CD4-positive, alpha-beta T cell treated with Interleukin-15 for 4 hours (primary cell): ENCODE data around the gene CEP192.
"Not testable (repeated sequence)": the region's sequence is repeated elsewhere in the genome, so short reads cannot be mapped to it uniquely, and the experiment has no call there.

Source experiments
- DNase-seq: peaks from one replicate; pipeline ENCODE4 v3.0.0-alpha.2; 2020; ENCODE audit warnings: low spot score

Gene CEP192

DNA sequence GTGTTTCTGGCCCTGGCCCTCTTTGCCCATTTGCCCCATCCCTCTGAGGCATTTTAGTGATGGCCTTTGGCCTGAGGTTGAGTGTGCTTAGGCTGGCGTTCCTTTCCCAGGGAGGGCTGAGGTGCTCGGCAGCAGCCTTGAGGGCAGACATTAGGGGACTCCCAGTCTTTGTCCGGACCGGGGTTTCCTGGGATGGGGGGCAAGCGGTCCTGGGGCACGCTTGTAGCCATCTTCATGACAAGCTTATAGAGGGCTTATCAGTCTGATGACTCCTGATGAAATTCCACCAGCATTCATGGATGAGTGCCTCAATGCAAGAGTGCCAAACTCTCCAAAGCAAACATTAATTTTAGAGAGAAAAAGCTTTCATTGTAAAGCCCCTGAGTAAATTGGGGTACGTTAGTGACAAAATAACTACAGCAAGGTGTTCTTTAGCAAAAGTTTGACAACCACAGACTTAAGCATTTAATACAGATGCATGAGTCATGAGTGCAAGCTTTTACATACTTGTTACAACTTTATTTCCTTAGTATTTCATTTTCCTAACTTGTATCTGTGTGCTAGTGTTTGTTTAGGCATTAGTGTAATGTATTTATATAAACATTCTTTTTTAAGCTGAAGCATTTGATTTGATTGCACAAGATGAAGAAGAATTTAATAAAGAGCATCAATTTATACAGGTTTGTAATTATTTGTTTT lies 45.6 kb downstream of the CEP192 start:
- no peak for DNase-seq

DNA sequence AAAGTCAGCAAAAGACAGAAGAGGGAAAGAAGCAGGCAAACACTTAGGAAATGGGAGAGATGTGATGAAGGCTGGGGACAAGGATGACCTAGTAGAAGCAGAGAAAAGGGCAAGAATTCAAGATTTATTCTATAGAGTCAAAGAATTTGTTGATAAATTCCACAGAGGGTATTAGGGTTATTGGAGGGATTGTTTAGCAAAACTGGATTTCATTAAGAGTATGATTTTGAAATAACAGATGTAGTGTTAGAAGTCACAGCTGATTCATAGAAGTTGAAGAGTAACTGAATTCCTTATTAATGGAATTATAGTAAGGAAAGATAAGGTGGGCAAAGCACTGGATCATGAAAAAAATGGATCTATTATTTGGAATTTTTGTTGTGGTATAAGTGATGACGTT lies 48.6 kb downstream of the CEP192 start:
- DNase-seq: no peak

DNA sequence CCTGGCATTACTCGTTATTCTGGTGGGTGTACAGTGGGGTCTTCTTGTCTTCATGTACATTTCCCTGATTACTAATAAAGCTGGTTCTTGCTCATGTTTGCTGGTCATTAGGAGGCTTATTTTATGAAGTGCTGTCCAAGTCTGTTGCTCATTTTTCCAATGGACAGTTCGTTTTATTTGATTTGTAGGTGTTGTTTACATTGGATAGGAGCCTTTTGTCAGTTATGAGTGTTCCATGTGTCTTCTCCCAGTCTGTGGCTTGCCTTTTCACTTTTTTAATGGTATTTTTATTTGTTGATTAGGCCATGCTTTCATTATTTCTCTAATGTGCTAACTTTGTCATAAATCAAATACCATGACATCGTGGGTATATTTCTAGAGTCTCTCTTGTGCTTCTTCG lies 51.9 kb downstream of the CEP192 start:
- DNase-seq: no peak

DNA sequence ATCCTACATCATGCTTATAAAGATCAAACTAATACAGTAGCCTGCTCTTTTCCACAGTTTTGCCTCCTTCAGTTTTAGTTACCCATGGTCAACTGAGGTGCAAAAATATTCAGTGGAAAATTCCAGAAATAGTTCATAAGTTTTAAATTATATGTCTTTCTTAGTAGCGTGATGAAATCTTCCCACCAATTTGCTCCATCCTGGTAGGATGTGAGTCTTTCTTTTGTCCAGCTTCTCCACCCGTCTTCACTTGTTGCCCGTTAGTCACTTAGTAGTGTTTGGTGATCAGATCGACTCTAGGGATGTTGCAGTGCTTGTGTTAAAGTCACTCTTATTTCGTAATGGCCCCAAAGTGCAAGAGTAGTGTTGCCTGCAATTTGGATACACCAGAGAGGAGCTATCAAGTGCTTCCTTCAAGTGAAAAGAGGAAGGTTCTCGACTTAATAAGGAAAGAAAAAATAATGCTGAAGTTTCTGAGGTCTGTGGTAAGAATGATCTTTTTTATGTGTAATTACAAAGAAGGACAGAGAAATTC lies 57.0 kb downstream of the CEP192 start:
- no peak for DNase-seq

DNA sequence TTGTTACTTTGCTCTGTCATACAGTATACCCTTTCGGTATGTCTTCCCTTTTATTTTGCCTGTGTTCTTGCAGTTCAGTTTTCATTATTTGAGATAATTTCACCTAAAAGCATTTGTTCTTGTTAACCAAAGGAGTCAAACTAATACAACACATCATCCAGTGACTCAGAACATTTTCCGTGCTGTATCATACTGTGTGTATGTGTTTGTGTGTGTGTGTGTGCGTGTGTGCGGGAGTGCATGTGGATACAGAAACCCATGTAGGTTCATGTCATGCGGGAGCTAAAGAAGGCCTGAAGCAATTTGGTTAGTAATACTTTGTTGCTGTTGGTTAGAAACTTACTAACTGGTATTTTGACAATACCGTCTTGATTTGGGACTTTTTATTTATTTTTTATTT lies 60.0 kb downstream of the CEP192 start:
- no peak for DNase-seq

DNA sequence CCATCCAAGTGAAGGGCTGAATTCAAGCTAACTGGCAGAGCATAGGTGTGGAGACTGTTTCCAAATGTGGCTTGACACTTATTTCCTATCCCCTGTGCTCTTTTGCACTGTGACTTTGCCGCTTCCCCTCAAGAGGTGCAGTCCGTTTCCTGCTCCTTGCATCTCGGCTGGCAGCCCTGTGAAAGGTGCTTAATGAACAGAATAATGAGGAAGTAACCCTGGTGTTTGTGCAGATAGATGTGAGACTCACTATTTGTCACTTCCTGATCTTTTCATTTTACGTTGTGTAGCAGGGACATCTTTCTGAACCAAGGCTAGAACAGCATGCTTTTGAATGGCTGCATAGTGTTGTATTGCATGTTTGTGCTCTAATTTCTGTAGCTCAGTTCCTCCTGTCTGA lies 60.8 kb downstream of the CEP192 start:
- no peak for DNase-seq

DNA sequence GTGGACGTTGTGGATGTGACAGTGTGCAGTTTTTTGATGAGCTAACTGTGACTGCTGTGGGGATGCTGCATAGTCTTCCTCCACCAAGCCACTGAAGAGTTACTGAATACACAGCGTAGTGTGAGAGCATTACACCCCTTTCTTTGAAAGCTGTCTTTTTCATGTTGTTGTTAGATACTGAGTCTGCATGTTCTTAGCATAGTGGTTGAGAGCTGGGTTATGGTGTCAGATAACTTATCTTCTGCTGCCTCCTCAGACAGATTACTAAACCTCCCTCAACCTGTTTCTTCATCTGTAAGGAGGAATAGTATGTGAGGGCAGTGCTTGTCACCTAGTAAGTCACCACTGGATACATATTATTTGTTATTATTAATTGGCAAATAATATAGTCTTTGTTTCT lies 63.2 kb downstream of the CEP192 start:
- DNase-seq: no peak

DNA sequence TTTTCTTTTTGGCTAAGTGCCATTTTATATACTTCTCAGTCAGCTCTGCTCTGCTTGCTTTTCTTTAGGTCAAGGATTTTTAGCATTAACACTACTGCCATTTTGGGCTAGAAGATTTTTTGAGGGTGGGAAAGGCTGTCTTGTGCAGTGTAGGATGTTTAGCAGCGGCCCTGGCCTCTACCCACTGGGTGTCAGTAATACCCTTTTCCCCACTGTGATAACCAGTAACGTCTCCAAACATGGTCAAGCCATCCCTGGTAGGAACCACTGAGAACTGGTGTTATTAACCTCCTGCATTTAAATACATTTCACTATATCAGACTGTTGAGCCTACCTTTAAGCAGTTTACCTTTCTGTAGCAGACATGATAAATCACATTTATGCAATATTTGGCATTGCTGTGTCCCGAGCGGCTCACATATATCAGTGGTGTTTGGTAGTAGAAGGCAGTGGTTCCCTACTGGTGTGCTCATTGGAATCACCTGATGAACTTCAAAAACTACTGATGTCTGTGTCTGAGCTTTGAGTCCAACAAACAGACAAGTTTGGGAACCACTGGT lies 70.5 kb downstream of the CEP192 start:
- no peak for DNase-seq

DNA sequence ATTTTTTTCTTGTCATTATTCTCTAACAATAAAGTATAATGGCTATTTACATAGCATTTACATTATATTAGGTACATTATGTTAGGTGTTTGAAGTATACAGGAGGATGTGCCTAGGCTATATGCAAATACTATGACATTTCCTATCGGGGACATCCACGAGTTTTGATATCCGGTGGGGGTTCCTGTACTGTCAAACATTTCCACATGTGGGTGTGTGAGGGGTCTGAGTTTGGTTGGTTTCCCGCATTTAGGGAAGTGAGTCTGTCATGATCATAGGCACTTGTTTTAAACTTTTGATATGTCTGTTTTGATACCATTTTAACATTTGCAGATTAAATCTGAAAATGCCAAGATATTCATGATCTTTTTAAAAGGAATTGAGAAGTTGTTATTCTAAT lies 76.0 kb downstream of the CEP192 start:
- DNase-seq: no peak

DNA sequence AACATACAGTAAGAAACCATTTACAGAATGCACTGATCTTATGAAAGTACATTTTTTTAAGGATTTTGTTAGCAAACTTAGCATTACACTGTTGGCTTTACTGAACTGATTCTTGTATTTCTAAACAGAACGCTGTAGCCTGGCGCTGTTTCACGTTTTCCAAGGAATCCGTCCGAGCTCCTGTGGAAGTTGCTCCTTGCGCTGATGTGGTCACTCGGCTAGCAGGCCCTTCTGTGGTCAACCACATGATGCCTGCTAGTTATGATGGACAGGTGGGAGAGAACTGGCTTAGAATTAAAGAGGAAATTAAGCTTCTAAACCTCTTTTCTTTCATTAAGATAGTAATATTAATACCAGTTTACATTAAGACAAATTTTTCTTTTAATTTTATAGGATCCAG lies 76.8 kb downstream of the CEP192 start:
- DNase-seq: no peak

DNA sequence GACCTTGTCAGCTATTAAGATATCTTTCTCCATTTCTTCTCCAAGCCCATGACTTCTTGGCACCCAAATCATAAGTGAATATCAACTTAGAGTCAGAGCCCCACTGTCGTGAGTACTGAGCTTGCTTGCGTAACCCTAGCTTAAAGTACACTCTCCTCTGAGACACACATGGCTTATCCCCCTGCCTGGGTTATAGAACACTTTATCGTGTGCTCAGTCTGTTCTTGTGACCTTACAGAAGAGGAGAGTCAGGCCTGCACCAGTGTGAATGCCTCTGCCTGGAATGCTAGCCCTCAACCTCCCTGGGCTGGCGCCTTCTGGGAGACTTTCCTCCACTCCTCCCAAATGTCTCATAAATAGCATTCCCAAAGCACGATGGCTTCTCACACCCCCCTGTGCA lies 79.3 kb downstream of the CEP192 start:
- no peak for DNase-seq

DNA sequence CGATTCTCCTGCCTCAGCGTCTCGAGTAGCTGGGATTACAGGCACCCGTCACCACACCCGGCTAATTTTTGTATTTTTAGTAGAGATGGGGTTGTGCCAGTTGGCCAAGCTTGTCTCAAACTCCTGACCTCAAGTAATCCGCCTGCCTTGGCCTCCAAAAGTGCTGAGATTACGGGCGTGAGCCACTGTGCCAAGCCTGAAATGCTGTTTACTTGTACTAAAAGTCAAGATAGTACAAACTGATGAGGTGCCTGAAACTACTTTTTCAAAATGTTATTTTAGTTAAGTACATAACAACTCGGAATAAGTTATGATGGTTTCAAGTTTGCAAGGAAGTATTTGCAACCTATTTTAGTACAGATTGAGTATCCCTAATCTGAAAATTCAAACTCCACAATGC lies 85.7 kb downstream of the CEP192 start:
- no peak for DNase-seq

DNA sequence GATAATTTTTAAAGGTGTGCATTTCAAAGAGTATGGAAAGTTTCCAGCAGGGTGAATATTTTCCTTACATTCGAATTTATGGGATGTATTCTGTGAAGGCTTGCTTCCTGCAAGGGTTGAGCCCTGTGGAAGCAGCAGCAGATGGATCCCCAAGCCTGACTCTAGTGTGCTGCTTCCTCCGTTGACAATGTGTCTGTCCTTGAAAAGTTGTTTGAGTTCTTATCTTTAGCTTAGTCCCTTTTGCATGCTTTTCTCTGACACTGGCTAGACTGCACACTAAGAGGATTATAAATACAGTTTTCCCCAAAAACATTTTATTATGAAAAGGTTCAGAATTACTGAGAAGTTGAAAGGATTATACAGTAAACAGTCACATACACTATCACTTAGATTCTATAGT lies 86.3 kb downstream of the CEP192 start:
- DNase-seq: no peak

DNA sequence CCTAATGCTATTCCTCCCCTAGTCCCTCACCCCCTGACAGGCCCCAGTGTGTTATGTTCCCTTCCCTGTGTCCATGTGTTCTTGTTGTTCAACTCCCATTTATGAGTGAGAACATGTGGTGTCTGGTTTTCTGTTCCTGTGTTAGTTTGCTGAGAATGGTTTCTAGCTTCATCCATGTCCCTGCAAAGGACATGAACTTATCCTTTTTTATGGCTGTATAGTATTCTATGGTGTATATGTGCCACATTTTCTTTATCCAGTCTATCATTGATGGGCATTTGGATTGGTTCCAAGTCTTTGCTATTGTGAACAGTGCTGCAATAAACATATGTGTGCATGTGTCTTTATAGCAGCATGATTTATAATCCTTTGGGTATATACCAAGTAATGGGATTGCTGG lies 86.9 kb downstream of the CEP192 start:
- DNase-seq: not testable (repeated sequence)

DNA sequence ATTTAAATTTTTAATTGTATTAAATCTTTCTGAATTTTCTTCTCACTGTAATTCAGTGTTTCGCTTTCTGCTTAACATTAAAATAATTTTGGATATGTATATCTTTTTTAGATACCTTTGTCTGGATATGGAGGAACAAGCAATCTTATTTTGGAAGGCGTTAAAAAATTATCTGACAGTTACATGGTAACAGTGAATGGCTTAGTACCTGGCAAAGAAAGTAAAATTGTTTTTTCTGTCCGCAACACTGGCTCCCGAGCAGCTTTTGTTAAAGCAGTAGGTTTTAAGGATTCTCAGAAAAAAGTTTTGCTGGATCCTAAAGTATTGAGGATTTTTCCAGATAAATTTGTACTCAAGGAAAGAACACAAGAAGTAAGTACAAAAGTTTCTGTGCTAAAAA lies 95.7 kb downstream of the CEP192 start:
- DNase-seq: no peak

DNA sequence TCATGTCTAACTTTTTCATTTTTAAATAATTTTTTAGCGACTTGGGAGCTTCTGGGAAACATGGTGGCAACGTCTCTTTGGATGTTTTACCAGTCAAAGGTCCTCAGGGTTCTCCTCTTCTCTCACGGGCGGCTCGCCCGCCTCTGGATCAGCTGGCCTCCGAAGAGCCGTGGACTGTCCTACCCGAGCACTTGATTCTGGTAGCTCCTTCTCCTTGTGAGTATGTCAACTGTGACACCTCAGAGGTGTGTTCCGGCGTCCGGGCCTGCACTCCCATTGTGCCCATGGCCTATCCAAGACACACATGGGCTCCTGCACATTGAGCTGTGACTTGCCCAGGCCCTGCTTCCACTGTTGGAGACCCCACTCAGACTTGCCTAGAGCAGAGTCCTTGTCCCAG lies 104.3 kb downstream of the CEP192 start:
- DNase-seq: no peak

DNA sequence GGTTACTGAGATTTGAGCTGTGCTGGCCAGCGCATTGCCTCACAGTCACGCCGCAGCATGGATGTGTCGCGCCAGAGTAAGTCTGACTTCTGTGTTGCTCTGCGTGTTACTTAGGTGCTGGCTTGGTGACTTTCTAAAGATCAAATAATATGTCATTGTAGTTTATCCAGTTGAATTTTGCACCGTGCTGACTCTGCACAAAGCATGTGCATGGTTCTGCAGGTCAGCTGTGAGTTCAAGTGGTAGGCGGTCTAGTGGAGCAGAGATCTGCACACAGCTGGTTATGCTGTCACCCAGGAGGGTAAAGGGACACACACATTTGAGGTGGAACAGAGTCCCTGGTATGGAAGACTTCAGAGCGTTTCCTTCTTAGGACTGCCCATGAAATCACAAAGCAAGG lies 105.1 kb downstream of the CEP192 start:
- DNase-seq: no peak

DNA sequence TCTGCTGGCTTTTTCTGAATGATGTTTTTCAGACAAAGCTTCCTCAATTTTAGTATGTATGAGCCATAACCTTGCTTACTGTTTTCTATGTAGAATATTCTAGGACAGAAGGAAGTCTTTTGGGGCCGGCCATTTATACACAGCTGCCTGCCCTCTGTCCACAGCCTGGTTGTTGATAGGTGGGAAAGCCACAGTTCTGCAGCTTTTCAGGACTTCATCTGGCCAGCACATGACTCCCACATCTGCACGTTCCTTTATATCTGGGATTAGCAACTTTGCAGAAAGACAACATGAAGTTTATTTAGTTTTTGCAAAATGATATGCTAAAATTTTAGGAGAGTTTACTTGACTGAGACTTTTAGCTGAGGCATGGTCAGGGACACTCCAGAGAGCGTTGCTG lies 105.6 kb downstream of the CEP192 start:
- no peak for DNase-seq

DNA sequence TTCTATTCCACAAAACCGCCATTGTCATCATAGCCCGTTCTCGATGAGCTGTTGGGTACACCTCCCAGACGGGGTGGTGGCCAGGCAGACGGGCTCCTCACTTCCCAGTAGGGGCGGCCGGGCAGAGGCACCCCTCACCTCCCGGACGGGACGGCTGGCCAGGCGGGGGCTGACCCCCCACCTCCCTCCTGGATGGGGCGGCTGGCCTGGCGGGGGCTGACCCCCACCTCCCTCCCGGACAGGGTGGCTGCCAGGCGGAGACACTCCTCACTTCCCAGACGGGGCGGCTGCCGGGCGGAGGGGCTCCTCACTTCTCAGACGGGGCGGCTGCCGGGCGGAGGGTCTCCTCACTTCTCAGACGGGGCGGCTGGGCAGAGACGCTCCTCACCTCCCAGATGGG lies 106.9 kb downstream of the CEP192 start:
- not testable (repeated sequence) for DNase-seq

DNA sequence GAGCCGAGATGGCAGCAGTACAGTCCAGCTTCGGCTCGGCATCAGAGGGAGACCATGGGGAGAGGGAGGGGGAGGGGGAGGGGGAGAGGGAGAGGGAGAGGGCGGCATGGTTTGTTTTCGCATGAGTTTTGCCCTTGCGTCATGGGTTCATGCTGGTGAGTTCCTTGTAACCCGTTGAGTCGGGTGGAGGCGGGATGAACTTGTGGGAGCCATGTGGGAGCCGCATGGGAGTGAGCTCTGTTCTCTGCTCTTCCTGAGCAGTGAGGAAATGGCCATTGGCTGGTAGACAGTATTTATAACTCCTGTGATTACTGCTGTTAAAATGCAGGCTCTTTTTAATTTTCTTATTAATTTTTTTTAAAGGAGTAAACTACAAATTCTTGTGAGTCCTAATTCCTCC lies 108.0 kb downstream of the CEP192 start:
- DNase-seq: no peak

DNA sequence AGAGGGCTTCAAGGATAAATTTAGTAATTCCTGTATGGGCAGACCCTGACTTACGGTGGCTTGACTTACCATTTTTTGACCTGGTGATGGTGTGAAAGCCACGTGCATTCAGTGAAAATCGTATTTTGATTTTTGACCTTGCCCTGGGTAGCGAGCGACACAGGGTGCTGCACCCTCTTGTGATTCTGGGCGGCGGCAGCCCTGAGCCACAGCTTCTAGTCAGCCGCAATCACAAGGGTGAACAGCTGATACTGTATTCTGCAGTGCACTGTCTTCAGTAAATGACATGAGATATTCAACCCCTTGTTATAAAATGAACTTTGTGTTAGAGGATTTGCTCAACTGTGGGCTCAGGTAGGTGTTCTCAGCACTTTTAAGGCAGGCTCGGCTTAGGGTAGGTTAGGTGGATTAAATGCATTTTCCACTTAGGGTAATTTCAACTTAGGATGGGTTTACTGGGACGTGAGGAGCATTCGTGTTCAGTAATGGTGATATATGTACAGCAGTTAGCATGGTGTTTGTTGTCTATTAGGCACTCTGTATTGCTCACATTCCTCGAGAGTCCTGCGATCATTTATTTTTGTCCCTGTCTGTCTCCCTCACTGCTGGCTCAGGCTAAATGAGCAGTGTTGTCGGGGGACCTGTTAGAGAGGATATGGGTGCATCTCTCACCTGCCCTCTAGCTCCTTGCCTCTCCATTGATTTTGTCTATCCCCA lies 109.9 kb downstream of the CEP192 start:
- DNase-seq: no peak

DNA sequence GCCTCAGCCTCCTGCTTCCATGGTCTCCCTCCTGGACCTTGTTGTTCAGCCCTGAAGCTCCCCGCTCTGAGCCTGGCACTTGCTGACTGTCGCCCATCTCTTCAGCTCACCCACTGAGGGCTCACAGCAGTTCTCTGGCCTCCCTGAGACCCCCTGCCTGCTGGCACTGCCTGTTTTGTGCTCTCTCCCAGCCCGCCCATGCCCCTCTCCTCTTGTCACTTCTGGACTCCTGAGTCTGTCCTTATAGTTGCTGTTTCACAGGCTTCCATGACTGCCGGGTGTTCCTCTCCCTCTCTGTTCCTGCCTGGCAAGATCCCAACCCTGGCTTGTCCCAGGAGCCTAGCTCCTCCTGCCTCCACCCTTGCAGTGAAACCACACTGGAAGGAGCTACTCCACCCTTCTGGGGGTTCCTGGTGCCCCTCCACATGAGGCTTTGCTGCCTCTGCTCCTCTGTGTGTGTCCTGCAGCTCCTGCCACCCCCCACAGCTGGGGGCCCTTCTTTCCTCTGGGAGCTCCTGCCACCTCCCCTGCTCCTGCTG lies 110.6 kb downstream of the CEP192 start:
- DNase-seq: no peak

DNA sequence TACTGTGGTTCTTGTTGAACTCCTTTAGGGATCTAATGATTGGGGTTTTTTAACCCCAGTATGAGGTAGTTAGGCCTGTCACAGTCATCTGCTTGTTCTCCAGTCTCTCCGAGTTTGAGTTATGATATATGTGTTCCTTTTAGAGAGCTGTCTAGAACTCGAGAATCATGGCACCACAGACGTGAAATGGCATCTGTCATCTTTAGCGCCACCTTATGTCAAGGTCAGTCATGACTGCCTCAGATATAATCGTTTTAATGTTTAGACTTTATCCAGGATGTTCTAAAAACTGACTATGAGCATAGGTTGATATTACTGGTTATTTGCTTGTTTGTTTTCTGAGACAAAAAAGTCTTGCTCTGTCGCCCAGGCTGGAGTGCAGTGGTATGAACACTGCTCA lies 112.2 kb downstream of the CEP192 start:
- no peak for DNase-seq
